Inferior parietal cortex (tissue), 1 donor: Measurements from ENCODE around the gene RTL9.

Experiments used
- DNase-seq: peaks from one replicate; pipeline ENCODE4 v3.0.0-alpha.2; 2016; ENCODE audit errors: extremely low spot score

RTL9 gene

GRCh38 chrX:110341189-110342035, 17.2 kb upstream of the RTL9 start:
- DNase-seq, result no peak

DNA sequence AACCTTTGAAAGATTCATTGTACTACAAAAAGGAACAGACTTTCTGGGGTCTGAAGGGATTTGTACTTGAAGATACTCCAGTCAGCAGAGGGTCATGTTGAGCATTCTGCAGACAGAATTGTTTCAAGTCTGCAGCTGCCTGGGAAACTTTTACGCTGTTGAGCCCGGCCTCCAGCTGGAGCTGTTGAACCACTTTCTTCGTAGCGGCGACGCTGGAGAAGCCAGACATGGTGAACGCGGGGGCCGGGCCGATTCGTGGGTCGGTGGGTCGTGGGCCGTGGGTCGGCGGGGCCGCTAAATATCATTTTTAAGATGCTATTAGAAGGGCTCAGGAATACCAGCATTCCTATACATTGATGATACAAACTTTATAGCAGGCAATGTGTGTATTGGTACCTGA, 12.0 kb upstream of the RTL9 start:
- DNase-seq, result no peak

GRCh38 chrX:110359273-110359672, 625 bp downstream of the RTL9 start:
- peak; percentile 14 for DNase-seq

DNA sequence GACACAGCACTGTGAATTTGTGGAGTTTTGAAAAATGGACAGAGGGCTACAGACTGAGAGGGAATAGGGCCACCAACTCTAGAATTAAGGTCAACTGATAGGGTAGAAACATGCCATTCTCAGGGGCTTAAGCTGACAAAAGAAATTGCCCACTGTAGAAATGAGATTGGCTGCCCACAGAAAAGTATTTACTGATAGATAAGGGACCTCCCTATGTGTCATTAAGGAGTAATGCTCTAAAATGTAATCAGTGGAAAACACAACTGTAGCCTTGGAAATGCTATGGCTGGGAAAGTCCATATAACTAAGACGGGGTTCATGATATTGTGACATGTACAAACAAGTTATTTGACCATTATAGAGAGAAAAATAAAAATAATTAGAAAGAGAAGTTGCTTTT, 4.6 kb downstream of the RTL9 start:
- no peak for DNase-seq

DNA sequence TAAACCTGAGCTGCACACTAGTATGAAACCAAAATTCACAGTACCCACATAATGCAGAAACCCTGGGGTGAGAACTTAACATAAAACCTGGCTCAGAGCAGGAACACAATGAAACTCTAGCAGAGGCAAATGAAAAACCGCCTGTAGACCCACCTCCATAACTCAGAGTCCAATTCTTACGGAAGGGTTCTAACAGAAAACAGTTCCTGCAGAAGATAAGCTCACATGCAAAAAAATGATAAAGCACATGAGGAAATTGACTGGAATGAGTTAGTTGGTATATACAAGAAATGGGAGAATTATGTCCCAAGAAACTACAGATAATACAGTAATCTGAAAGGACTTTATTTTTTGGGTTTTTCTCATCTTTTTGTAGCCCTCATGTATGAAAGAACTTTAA, 14.7 kb downstream of the RTL9 start:
- no peak for DNase-seq

GRCh38 chrX:110374559-110374958, 15.9 kb downstream of the RTL9 start:
- no peak for DNase-seq

DNA sequence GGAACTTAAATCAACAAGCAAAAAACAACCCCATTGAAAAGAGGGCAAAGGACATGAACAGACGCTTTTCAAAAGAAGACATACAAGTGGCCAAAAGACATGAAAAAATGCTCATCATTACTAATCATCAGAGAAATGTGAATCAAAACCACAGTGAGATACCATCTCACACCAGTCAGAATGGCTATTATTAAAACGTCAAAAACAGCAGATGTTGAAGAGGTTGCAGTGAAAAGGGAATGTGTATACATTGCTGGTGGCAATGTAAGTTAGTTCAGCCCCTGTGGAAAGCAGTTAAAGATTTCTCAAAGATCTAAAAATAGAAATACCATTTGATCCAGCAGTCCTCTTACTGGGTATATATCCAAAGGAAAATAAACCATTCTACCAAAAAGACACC, 22.6 kb downstream of the RTL9 start:
- DNase-seq, result no peak

DNA sequence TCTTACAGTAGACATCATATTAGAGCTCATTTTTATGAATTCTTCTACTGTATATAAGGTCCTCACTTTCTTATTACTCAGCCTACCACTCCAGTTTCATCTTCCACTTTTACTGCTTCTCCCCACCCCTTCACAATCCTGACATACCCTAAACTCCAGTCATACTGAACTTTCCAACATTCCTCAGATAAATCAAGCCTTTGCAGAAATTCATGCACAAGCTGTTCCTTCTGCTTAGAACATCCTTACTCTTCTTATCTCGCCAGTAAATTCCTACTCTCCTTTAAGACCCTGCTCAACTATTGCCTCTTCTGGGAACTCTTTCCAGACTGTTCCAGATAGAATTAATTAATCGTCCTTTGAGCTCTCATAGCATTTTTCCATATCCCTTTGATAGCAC, 24.8 kb downstream of the RTL9 start:
- DNase-seq, result no peak

DNA sequence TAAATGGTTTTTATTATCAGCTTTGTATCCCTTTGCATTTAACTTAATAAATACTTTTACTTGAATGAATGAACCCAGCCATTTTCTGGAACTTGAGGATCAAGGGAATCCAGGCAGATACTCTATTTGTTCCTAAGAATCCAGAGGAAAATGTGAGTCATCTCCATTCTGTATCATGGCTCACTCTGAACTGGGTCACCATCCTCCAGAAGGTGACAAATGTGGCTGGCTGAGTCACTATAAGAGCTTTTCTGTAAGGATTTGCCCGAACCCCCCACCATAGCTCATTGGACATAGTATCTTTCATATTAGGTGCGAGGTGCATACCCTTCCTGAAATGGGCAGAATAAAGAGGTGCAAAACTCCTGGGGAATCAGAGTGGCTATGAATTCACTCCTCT, 25.8 kb downstream of the RTL9 start:
- no peak for DNase-seq

DNA sequence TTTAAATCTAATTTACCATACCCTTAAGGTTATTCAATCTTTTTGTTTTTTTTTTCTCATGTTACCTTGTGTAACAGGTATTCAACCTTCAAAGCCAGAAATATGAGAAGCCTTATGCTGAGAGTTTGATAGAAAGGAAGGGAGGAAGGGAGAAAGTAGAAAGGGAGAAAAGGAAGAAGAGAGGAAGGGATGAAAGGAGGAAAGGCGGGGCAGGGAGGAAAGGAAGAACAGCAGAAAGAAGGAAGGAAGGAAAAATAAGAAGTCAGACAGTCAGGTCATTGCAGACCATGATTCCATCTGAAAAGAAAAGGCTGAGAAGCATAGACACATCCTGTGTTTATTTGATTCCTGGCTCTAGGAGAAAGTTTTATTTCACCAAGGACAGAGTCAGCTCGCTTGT, 30.9 kb downstream of the RTL9 start:
- DNase-seq, result no peak

DNA sequence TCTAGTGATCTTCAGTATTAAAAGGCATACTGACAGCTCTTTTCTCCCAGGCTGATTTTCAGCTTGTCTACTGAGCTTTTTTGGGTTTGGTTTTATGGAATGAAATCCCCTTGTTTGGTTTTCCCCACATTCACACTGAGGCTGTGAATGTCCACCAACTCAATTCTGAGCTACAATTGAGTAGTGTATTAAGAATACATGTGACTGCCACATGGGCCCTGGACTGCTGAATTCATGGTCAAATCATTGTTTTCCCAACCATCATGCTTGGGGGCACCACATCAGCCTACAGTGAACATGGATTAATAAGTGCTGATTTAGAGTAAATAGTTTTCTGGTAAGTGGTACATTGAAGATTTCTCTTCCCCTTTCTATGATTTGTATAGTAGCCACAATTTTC, 32.4 kb downstream of the RTL9 start:
- no peak for DNase-seq

DNA sequence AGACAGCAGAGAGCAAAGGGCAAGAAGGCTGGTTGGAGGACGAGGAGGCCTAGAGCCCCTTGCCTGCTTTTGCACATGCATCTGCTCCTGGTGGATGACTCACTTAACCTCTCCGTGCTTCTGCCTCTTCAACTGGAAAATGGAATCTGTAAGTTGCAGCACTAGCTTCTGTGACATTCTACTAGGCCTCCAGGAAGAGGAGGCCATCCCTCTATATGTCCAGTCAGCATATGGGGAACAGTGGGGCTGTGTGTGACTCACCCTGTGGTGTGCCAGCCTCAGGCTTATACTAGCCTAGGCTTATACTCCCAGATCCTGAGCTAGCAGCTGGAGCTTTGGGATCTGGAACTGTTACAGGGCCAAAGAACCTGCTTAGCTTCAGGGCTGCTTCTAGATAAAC, 36.0 kb downstream of the RTL9 start:
- DNase-seq, result no peak

GRCh38 chrX:110395877-110396276, 37.2 kb downstream of the RTL9 start:
- no peak for DNase-seq

GRCh38 chrX:110396735-110397134, 38.1 kb downstream of the RTL9 start:
- no peak for DNase-seq

- no peak for DNase-seq
Observed at GRCh38 chrX:110397339-110397738, 38.7 kb downstream of the RTL9 start.

GRCh38 chrX:110397904-110398303, 39.3 kb downstream of the RTL9 start:
- no peak for DNase-seq

GRCh38 chrX:110399497-110399896, 40.8 kb downstream of the RTL9 start:
- no peak for DNase-seq

DNA sequence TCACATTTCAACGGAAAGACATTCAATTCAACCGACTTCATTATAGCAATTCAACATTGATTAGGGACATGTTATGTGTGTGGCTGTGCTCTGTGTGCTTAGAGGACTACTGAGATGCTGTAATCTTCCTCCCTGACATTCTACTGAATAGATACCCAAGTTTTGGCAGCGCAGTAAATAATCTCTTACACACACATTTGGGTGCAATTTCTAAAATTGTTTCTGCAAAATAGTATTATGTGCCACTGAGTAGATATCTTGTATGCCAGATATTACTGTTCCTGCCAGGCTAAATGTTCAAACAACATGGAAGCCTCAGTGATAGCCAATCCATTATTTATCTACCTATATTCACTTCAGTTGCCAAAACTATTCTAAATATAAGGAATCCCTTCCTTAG, 41.3 kb downstream of the RTL9 start:
- DNase-seq, result no peak

- no peak for DNase-seq
Observed at GRCh38 chrX:110401135-110401534, 42.5 kb downstream of the RTL9 start.

- no peak for DNase-seq
Observed at GRCh38 chrX:110402091-110402849, 43.6 kb downstream of the RTL9 start.

DNA sequence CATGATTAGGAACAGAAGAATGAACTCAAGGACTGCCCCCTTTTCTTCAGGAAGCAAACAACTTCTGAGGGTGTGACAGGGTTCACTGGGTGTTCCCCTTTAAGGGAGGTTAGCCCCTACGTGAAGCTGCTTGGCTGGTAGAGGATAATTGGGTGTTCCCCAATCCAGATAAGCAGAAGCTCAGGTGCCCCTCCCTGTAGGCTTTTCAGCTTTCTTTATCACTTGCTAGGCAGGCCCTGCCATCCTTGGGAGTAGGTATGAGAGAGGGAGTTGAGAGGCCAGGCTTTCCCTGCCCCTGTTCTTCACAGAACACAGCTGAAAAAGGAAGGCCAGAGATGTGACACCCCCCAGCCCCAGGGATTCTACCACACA, 44.2 kb downstream of the RTL9 start:
- DNase-seq, result no peak

DNA sequence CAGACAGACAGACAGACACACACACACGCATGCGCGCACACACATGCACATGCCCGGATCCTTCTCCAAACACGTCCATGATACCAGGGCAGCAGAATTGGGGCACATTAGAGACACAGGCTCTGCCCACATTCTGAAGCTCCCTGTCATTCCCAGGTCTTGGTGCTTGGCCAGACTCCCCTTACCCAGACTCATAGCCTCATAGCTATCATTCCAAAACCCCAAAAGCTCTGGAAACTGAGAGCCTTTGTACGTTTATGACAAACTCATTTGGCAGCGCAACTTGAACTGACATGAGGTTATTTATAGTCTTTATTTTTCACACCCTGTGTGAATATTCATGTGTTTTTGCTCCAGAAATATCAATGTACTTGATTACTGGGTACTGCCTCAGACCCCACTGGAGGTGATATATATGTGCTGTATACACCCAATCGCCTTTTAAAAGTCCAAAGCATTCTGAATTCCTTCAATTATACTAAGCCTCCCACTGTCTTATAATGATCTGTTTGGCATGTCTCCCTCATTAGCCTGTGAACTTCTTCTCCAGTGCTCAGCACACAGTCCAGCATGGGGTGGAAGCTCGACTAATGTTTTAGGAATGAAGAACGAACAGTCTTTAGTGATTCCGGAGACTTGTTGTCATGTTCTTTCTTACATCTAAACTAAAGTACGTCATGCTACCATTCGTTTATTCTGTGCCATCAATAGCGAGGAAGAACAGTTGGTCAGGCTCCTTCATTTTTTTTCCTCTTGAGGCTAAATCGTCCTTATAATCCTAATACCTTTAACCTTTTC, 45.0 kb downstream of the RTL9 start:
- no peak for DNase-seq

GRCh38 chrX:110404376-110404775, 45.7 kb downstream of the RTL9 start:
- DNase-seq, result no peak
